Pancreas (tissue), 10 donors: ENCODE data around the gene CHURC1. TPM values are rescaled to one million over a fixed set of nuclear protein-coding genes. Genes with fewer than 3 reads are reported as not detected.

ENCODE experiments used
- ATAC-seq, 4 donors: fragments of 200-7000 bp; cut with Tn5 transposase; one replicate each; pipeline versions ENCODE4 v1.8.0 to v1.9.1; 2020; ENCODE audit warnings: mild to moderate bottlenecking in 4 of 4, moderate library complexity in 4 of 4
- DNase-seq, 6 donors: peaks; one replicate each; pipeline ENCODE4 v3.0.0-alpha.2; 2020
- FAIRE-seq: peaks from 2 replicates; lab custom pipeline; 2012; peaks lifted over from hg19 to GRCh38; lab: Jason Lieb, UNC
- H3K27ac ChIP-seq, 4 donors: fragments of 200-600 bp; sonication (generic); 1 replicate in 3 of 4; 2 replicates in 1 of 4; pipeline versions ENCODE4 v1.5.0 to v1.8.0; 2020
- H3K27me3 ChIP-seq, 4 donors: fragments of 200-600 bp; one replicate each; pipeline ENCODE4 v1.8.0; 2021
- H3K36me3 ChIP-seq, 3 donors: fragments of 200-600 bp; sonication (generic) in 1 of 3; one replicate each; pipeline versions ENCODE4 v1.5.0 to v1.8.0; 2020 to 2021
- H3K4me1 ChIP-seq, 3 donors: fragments of 200-600 bp; one replicate each; pipeline ENCODE4 v1.8.0; 2021
- H3K4me3 ChIP-seq, 4 donors: fragments of 200-600 bp; sonication (generic) in 2 of 4; one replicate each; pipeline versions ENCODE4 v1.5.0 to v1.8.0; 2020 to 2021
- H3K9me3 ChIP-seq, 4 donors: fragments of 200-600 bp; one replicate each; pipeline ENCODE4 v1.8.0; 2021
- WGBS, 2 donors: extraction: QIAGEN DNeasy Blood & Tissue Kit; methylation state at CpG; one replicate each; pipeline ENCODE4 v1.1.7; 2013; 5-methylcytosine and 5-hydroxymethylcytosine counted together
- intact Hi-C, 3 donors: fragments of 100-400 bp; cut with DNase I; formaldehyde crosslinking; loops; one replicate each; pipeline versions ENCODE4 v1.11.1 to v1.14.2; 2022
- polyA plus RNA-seq, 2 donors: library from polyadenylated mRNA; stranded (reverse); fragments of 200-250 nt; gene quantifications; one replicate each; pipeline ENCODE4 v1.2.3, GENCODE V29; 2013
- total RNA-seq, 6 donors: library from RNA; stranded (reverse); fragmentation: NEBNext Ultra II Directional in 4 of 6; extraction: Animal tissue kit (Norgen Biotek cat#: 25700) in 4 of 6; gene quantifications; one replicate each; pipeline versions ENCODE4 v1.2.1 to v1.2.4, GENCODE V29; 2021 to 2023
- TF ChIP-seq, protein P1 (sequence below), 4 donors: fragments of 200-600 bp; sonication (generic) in 3 of 4; IDR thresholded peaks; one replicate each; pipeline versions ENCODE4 v1.5.0 to v1.8.0; 2021; ENCODE audit warnings: antibody characterized with exemption in 4 of 4
- donor health status: healthy with polysubstance abuse.
- donor health status: DM: no; HTN: no; CAD: no; lungs with moderate emphysema.
- donor health status: DM: no; HTN: no; CAD: no.
- donor health status: control.
- donor health status: control.
- donor health status: Bipolar disorder and iron deficiency.
- donor health status: DM: yes; HTN: yes; CAD: no.
- donor health status: DM: no; HTN: no; CAD: no.
- donor health status: DM: no; HTN: no; CAD: no.
- donor health status: DM: yes; HTN: yes; CAD: no.

CHURC1 gene
- total and polyA plus RNA-seq, 8 donors, result 13.0 to 33.2 (median 28.2) TPM

- WGBS, 2 donors, result 34 to 60% methylated on average over 1 of the region's 1 CpG
- intact Hi-C loops, result no loop called here
- ATAC-seq (no peak), DNase-seq (no peak), FAIRE-seq (no peak)
- Histone ChIP-seq H3K9me3 (no peaks in the 10 kb centered on the region), H3K27ac (no peak overlapping the region), H3K4me1 (no peaks in the 10 kb centered on the region), H3K36me3 (no peaks in the 10 kb centered on the region), H3K4me3 (no peak overlapping the region), H3K27me3 (no peaks in the 10 kb centered on the region)
- TF ChIP-seq, protein P1, sequence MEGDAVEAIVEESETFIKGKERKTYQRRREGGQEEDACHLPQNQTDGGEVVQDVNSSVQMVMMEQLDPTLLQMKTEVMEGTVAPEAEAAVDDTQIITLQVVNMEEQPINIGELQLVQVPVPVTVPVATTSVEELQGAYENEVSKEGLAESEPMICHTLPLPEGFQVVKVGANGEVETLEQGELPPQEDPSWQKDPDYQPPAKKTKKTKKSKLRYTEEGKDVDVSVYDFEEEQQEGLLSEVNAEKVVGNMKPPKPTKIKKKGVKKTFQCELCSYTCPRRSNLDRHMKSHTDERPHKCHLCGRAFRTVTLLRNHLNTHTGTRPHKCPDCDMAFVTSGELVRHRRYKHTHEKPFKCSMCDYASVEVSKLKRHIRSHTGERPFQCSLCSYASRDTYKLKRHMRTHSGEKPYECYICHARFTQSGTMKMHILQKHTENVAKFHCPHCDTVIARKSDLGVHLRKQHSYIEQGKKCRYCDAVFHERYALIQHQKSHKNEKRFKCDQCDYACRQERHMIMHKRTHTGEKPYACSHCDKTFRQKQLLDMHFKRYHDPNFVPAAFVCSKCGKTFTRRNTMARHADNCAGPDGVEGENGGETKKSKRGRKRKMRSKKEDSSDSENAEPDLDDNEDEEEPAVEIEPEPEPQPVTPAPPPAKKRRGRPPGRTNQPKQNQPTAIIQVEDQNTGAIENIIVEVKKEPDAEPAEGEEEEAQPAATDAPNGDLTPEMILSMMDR (IDR thresholded peaks at IDR 0.05), result no peak
Observed at GRCh38 chr14:64868841-64869240, 45.4 kb upstream of the CHURC1 start.

DNA sequence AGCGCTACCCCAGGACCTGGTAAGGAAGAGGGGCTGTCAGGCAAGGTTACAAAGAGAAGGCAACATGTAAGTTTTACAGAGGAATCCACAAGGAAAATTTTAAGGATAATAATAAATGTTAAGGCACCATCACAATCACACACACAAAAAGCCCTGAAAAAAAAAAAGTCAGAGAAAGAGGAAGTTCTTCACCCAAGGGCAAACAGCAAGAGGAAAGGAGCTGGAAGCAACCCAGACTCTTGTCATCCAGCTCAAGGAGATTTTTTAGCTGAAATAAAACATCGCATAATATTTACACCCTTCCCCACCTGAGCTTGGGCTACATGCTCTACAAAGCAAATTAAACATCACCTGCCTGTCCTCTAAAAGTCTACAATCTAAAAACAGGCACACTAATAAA, 44.1 kb upstream of the CHURC1 start:
- intact Hi-C loops, result no loop called here
- 68 to 72% methylated on average over 2 of the region's 2 CpGs for WGBS, 2 donors
- H3K27ac ChIP-seq, result no peak overlapping the region
- no peaks in the 10 kb centered on the region for H3K9me3 ChIP-seq
- H3K36me3 ChIP-seq, result no peaks in the 10 kb centered on the region
- H3K4me3 ChIP-seq, result no peak overlapping the region
- H3K27me3 ChIP-seq, result no peaks in the 10 kb centered on the region
- TF ChIP-seq, protein P1 (IDR thresholded peaks at IDR 0.05), result no peak
- FAIRE-seq, result no peak
- DNase-seq, result no peak
- no peak for ATAC-seq
- H3K4me1 ChIP-seq, result no peaks in the 10 kb centered on the region

- Histone ChIP-seq H3K27ac (no peak overlapping the region), H3K27me3 (no peaks in the 10 kb centered on the region), H3K9me3 (no peaks in the 10 kb centered on the region), H3K4me1 (no peaks in the 10 kb centered on the region), H3K36me3 (no peaks in the 10 kb centered on the region), H3K4me3 (no peak overlapping the region)
- intact Hi-C loops, result no loop called here
- TF ChIP-seq, protein P1 (IDR thresholded peaks at IDR 0.05), result no peak
- no peak for FAIRE-seq
- whole genome bisulfite sequencing, 2 donors, result 70 to 72% methylated on average over 2 of the region's 2 CpGs
- no peak for DNase-seq
- ATAC-seq, result no peak
Observed at GRCh38 chr14:64871344-64871743, 42.9 kb upstream of the CHURC1 start.

DNA sequence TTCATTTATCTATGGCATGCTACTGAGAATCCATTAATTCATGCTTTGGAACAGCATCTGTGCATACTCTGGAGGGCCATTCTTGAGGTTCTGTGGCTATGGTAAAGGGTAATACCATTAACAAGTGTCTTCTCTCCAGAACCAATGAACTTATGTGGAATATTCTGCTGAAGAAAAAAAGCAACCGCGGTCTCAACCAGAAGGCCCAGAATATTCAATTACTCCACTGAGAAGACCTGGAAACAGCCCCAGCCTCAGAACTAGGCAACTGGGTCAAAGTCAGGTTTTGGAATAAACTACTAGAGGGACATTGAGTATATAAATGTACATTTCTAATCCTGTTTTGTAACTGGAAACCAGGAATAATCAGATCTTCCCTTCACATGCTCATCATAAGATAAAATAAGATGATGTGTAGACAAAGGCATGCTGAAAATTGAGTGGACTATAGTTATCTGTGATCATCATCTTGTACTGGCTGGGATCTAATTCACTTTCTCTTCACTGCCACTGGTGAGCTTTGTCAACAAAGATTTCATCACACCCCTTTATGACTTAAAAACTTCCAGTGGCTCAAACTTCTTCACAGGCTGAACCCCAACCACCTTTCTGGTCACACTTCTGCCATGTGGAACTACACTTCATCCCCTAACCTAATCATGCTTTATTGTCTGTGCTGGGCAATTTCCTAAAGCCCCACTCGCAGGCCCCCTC, 40.6 kb upstream of the CHURC1 start:
- no peaks in the 10 kb centered on the region for H3K9me3 ChIP-seq
- H3K4me1 ChIP-seq, result no peaks in the 10 kb centered on the region
- no peaks in the 10 kb centered on the region for H3K27me3 ChIP-seq
- intact Hi-C loops, result no loop called here
- H3K36me3 ChIP-seq, result no peaks in the 10 kb centered on the region
- no peak overlapping the region for H3K4me3 ChIP-seq
- TF ChIP-seq, protein P1 (IDR thresholded peaks at IDR 0.05), result no peak
- DNase-seq (no peak), ATAC-seq (no peak), FAIRE-seq (no peak)
- WGBS, 2 donors, result 57 to 58% methylated on average over 3 of the region's 3 CpGs
- H3K27ac ChIP-seq, result no peak overlapping the region

DNA sequence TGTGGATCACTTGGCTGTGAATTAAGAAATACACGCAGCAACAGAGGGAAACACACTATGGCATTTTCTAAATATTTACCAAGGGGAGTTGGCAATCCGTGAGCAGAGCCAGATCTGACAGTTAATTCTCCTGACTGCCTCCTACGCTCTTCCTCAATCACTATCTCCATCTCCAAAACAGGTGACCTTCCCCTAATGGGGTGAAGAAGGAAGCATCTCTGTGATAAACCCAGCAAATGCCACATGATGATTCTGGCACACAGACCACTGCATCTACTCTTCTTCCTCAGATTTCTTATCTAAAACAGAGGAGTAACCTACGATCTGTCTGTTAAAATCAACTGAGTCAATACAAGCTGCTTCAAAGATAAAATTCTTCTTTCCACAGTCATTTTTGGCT, 38.9 kb upstream of the CHURC1 start:
- no peaks in the 10 kb centered on the region for H3K27me3 ChIP-seq
- H3K4me3 ChIP-seq, result no peak overlapping the region
- intact Hi-C loops, result no loop called here
- TF ChIP-seq, protein P1 (IDR thresholded peaks at IDR 0.05), result no peak
- WGBS, 2 donors, result 70 to 71% methylated on average over 4 of the region's 4 CpGs
- no peaks in the 10 kb centered on the region for H3K4me1 ChIP-seq
- FAIRE-seq (no peak), ATAC-seq (no peak), DNase-seq (no peak)
- H3K36me3 ChIP-seq, result no peaks in the 10 kb centered on the region
- H3K27ac ChIP-seq, result no peak overlapping the region
- H3K9me3 ChIP-seq, result no peaks in the 10 kb centered on the region
